ENCODE data around the gene AIRE. TPM values are rescaled to one million over a fixed set of nuclear protein-coding genes. Genes with fewer than 3 reads are reported as not detected.

The AIRE gene
- total RNA-seq, 1 donor from 2014 or later, result 0.25 TPM

DNA sequence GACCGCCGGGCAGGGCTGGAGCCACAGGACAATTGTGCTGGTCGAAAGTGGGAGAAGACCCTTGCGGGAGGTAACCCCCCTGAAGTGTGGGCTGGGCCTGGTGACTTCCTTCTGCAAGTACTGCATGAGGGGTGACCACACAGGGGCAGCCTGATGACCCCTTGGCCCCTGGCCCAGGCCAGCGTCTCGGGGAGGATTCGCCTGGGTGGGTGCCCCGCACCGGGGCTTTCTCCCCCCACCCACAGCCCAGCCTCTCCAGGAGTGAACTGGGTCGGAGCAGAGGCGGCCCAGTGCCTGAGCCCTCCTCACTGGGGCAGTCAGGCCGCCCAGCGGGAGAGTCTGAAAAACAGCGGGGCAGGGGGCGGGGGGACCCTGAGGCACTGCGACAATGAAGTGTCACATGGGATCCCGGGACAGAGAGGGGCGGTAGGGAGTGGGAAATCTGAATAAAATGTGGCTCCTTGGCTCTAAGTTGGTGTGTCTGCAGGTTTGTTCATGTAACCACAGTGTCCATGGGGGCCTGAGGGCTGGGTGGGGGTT is 22.4 kb upstream of the AIRE start:
- H3K4me1 ChIP-seq, result no peaks in the 10 kb centered on the region
- H3K4me3 ChIP-seq, result no peak overlapping the region
- H3K27me3 ChIP-seq, result no peaks in the 10 kb centered on the region
- no peak overlapping the region for H3K27ac ChIP-seq
- H3K9me3 ChIP-seq, result no peaks in the 10 kb centered on the region
- TF ChIP-seq, protein P1, sequence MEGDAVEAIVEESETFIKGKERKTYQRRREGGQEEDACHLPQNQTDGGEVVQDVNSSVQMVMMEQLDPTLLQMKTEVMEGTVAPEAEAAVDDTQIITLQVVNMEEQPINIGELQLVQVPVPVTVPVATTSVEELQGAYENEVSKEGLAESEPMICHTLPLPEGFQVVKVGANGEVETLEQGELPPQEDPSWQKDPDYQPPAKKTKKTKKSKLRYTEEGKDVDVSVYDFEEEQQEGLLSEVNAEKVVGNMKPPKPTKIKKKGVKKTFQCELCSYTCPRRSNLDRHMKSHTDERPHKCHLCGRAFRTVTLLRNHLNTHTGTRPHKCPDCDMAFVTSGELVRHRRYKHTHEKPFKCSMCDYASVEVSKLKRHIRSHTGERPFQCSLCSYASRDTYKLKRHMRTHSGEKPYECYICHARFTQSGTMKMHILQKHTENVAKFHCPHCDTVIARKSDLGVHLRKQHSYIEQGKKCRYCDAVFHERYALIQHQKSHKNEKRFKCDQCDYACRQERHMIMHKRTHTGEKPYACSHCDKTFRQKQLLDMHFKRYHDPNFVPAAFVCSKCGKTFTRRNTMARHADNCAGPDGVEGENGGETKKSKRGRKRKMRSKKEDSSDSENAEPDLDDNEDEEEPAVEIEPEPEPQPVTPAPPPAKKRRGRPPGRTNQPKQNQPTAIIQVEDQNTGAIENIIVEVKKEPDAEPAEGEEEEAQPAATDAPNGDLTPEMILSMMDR (IDR thresholded peaks at IDR 0.05), result no peak
- no peak for TF ChIP-seq POLR2A (IDR thresholded peaks at IDR 0.05)
- TF ChIP-seq POLR2AphosphoS5 (IDR thresholded peaks at IDR 0.05; ENCODE audit: insufficient read depth in 1 of 2, low read depth in 1 of 2), result no peak
- no peaks in the 10 kb centered on the region for H3K36me3 ChIP-seq
- intact Hi-C loops (cut with DNase I), result no loop called here
- no peak for DNase-seq (ENCODE audit: extremely low spot score in 2 of 2)

DNA sequence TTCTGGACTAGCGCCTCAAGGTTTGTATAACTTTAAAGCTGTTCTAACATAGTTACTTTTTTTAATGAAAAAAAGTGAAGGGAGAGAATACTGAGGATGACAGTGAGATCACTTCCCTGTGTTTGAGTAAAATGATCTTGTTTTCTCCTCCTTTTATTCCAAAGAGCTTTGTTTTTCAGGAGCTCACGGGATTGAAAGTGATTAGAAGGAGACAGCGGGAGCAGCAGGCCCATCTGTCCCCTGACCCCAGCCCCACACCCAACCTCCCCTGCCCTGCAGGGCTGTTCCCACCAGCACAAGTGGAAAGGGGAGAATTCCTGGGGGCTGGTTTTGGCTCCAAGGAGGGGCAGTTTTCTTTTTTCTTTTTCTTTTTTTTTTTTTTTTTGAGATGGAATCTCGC is 21.9 kb upstream of the AIRE start:
- no peak overlapping the region for H3K27ac ChIP-seq
- H3K36me3 ChIP-seq, result no peaks in the 10 kb centered on the region
- no peaks in the 10 kb centered on the region for H3K4me1 ChIP-seq
- intact Hi-C loops (cut with DNase I), result no loop called here
- H3K4me3 ChIP-seq, result no peak overlapping the region
- no peaks in the 10 kb centered on the region for H3K9me3 ChIP-seq
- no peak for DNase-seq (ENCODE audit: extremely low spot score in 2 of 2)
- TF ChIP-seq POLR2A (IDR thresholded peaks at IDR 0.05) (no peak), POLR2AphosphoS5 (IDR thresholded peaks at IDR 0.05; ENCODE audit: insufficient read depth in 1 of 2, low read depth in 1 of 2) (no peak)
- TF ChIP-seq, protein P1 (IDR thresholded peaks at IDR 0.05), result no peak
- no peaks in the 10 kb centered on the region for H3K27me3 ChIP-seq

DNA sequence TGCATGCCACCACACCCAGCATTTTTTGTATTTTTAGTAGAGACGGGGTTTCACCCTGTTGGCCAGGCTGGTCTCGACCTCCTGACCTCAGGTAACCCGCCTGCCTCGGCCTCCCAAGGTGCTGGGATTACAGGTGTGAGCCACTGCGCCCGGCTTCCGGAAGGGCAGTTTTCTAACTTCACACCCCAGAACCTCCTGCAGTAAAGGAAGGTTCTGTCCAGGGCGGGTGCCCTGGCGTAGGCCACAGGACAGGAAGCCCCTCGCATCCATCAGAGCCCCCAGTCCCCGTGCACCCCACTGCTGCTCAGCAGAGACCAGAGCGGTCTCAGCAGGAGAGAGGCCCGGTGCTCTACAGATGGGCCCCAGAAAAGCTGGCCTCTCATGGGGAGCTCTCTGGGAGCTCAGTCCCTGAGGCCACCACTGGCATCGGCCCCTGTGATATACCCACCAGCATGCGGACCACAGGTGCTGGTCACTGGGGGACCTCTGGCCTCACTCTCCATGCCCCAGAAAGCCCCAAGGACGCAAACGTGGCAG is 19.9 kb upstream of the AIRE start:
- no peaks in the 10 kb centered on the region for H3K36me3 ChIP-seq
- intact Hi-C loops (cut with DNase I), result no loop called here

DNA sequence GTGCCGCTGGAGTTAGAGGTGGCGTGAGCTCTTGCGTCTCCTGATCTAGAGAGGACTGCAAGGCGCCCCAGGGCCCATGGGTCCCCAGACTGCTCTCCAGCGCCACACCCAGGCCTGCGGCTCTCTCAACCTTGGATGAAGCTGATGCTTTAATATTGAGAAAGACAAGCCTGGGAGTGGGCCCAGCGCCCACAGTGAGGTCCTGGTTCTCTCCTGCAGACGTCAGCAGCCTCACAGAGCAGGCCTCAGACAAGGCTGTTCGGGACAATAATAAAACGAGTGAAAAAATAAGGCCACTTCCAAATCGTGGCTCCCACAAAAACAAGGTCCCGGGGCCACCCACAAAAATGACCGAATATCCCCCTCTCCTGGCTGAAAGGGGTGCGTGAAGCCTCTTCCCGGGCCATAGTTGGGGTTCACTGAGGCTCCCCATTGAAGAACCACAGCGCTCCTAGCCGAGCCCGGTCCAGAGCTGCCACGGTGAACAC is 18.0 kb upstream of the AIRE start:
- intact Hi-C loops (cut with DNase I), result no loop called here
- Histone ChIP-seq H3K4me1 (no peaks in the 10 kb centered on the region), H3K4me3 (no peak overlapping the region), H3K27ac (no peak overlapping the region), H3K36me3 (no peaks in the 10 kb centered on the region), H3K27me3 (no peaks in the 10 kb centered on the region), H3K9me3 (no peaks in the 10 kb centered on the region)
- TF ChIP-seq POLR2AphosphoS5 (IDR thresholded peaks at IDR 0.05; ENCODE audit: insufficient read depth in 1 of 2, low read depth in 1 of 2), result no peak
- TF ChIP-seq, protein P1 (IDR thresholded peaks at IDR 0.05), result peak in 1 of 3 experiments; percentile 18
- TF ChIP-seq POLR2A (IDR thresholded peaks at IDR 0.05), result no peak
- no peak for DNase-seq (ENCODE audit: extremely low spot score in 2 of 2)

More for the DNA sequence above, 19.9 kb upstream of the AIRE start:
- no peaks in the 10 kb centered on the region for H3K27me3 ChIP-seq
- no peak overlapping the region for H3K27ac ChIP-seq
- H3K9me3 ChIP-seq, result no peaks in the 10 kb centered on the region
- TF ChIP-seq POLR2A (IDR thresholded peaks at IDR 0.05) (no peak), POLR2AphosphoS5 (IDR thresholded peaks at IDR 0.05; ENCODE audit: insufficient read depth in 1 of 2, low read depth in 1 of 2) (no peak)
- TF ChIP-seq, protein P1 (IDR thresholded peaks at IDR 0.05), result no peak
- no peak for DNase-seq (ENCODE audit: extremely low spot score in 2 of 2)
- H3K4me3 ChIP-seq, result no peak overlapping the region
- H3K4me1 ChIP-seq, result no peaks in the 10 kb centered on the region

GRCh38 chr21:44269090-44269489 is 16.6 kb upstream of the AIRE start:
- intact Hi-C loops (cut with DNase I), result no loop called here
- TF ChIP-seq, protein P1 (IDR thresholded peaks at IDR 0.05), result no peak
- TF ChIP-seq POLR2A (IDR thresholded peaks at IDR 0.05) (no peak), POLR2AphosphoS5 (IDR thresholded peaks at IDR 0.05; ENCODE audit: insufficient read depth in 1 of 2, low read depth in 1 of 2) (no peak)

More at GRCh38 chr21:44269090-44269489, 16.6 kb upstream of the AIRE start:
- no peaks in the 10 kb centered on the region for H3K27me3 ChIP-seq
- H3K27ac ChIP-seq, result no peak overlapping the region
- no peaks in the 10 kb centered on the region for H3K9me3 ChIP-seq
- no peaks in the 10 kb centered on the region for H3K4me1 ChIP-seq
- no peak for DNase-seq (ENCODE audit: extremely low spot score in 2 of 2)
- H3K36me3 ChIP-seq, result no peaks in the 10 kb centered on the region
- no peak overlapping the region for H3K4me3 ChIP-seq
